SK-N-MC (cell line): Measurements from ENCODE around the gene CELA2B.
"Not testable (repeated sequence)": the region's sequence is repeated elsewhere in the genome, so short reads cannot be mapped to it uniquely, and the experiment has no call there.

Source experiments
- DNase-seq: peaks from one replicate; pipeline ENCODE4 v3.0.0-alpha.2; 2011; ENCODE audit warnings: low read depth, low spot score
- H3K27ac ChIP-seq: fragments of 200-600 bp; sonication (generic); 2 replicates; pipeline ENCODE4 v1.5.1; 2016; ENCODE audit warnings: mixed run types
- H3K36me3 ChIP-seq: fragments of 200-600 bp; sonication (generic); 2 replicates; pipeline ENCODE4 v1.6.1; 2017; ENCODE audit warnings: antibody characterized with exemption, low read length, mixed read lengths; ENCODE audit not compliant: insufficient read depth
- H3K4me3 ChIP-seq: fragments of 200-600 bp; sonication (generic); 2 replicates; pipeline ENCODE4 v1.5.1; 2016
- H3K9ac ChIP-seq: fragments of 200-600 bp; sonication (generic); 2 replicates; pipeline ENCODE4 v1.8.0; 2017; ENCODE audit warnings: mixed run types, mixed read lengths; ENCODE audit not compliant: insufficient read length
- H3K9me3 ChIP-seq: fragments of 200-600 bp; sonication (generic); 2 replicates; pipeline ENCODE4 v1.6.1; 2017; ENCODE audit warnings: low read depth, mild to moderate bottlenecking, antibody characterized with exemption, low read length, moderate library complexity, mixed read lengths
- EZH2 ChIP-seq: fragments of 200-600 bp; sonication (generic); IDR thresholded peaks from one replicate; pipeline ENCODE4 v1.6.1; 2017; ENCODE audit warnings: antibody characterized with exemption
- FOXP2 ChIP-seq: optimal IDR thresholded peaks from 2 replicates; pipeline ENCODE3; 2011; ENCODE audit warnings: mild to moderate bottlenecking, moderate library complexity; ENCODE audit not compliant: insufficient read depth; ENCODE audit errors: extremely low read length, control extremely low read depth
- POLR2AphosphoS5 ChIP-seq: IDR thresholded peaks from 2 replicates; pipeline ENCODE4 v1.6.1; 2012; ENCODE audit warnings: mild to moderate bottlenecking, low read depth, low read length, borderline replicate concordance

Gene CELA2B

GRCh38 chr1:15472587-15472986 is 3.3 kb upstream of the CELA2B start:
- TF ChIP-seq FOXP2 (no peak), POLR2AphosphoS5 (no peak), EZH2 (no peak)
- Histone ChIP-seq H3K9me3 (no peaks in the 10 kb centered on the region), H3K4me3 (no peak overlapping the region), H3K36me3 (no peaks in the 10 kb centered on the region), H3K9ac (no peak overlapping the region), H3K27ac (no peak overlapping the region)
- no peak for DNase-seq

- Histone ChIP-seq H3K27ac (no peak overlapping the region), H3K9ac (no peak overlapping the region), H3K36me3 (no peaks in the 10 kb centered on the region), H3K4me3 (no peak overlapping the region), H3K9me3 (no peaks in the 10 kb centered on the region)
- TF ChIP-seq FOXP2 (no peak), POLR2AphosphoS5 (no peak), EZH2 (no peak)
- DNase-seq = no peak
Observed at GRCh38 chr1:15476927-15477326, 1.0 kb downstream of the CELA2B start.

GRCh38 chr1:15477646-15478212 is 1.8 kb downstream of the CELA2B start:
- H3K9ac ChIP-seq = no peak overlapping the region
- TF ChIP-seq EZH2 = no peak
- TF ChIP-seq POLR2AphosphoS5 = no peak
- no peak for TF ChIP-seq FOXP2

DNA sequence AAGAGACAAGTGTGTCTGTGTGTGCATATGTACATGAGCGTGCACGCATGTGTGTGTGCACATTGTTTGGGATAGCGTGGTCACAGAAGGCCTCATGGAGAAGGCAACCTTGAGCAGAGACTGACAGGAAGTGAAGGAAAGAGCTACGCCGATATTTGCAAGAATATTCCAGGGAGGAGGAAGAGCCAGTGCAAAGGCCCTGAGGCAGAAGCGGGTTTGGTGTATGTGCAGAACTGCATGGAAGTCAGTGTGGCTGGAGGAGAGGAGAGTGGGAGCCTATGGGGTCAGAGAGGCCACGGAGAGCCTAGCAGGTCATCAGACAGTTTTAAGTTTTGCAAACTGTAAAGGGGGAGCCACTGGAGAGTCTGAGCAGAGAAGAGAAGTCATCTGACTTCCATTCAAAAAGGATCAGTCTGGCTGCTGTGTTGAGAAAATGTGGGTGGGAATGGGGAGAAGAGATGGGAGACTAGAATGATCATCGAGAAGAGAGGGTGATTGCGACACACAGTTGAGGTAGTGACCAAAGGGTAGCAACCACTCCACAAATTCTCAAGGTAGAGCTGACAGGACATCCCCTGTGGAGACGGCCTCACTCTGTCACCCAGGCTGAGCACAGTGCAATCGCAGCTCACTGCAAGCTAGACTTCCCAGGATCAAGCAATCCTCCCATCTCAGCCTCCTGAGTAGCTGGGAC is 3.9 kb downstream of the CELA2B start:
- Histone ChIP-seq H3K9me3 (no peaks in the 10 kb centered on the region), H3K36me3 (no peaks in the 10 kb centered on the region)
- no peak for DNase-seq

More at GRCh38 chr1:15477646-15478212, 1.8 kb downstream of the CELA2B start:
- H3K27ac ChIP-seq = no peak overlapping the region
- H3K4me3 ChIP-seq = no peak overlapping the region
- no peak for DNase-seq
- H3K9me3 ChIP-seq = no peaks in the 10 kb centered on the region
- H3K36me3 ChIP-seq = no peaks in the 10 kb centered on the region

GRCh38 chr1:15482455-15482854 is 6.6 kb downstream of the CELA2B start:
- not testable (repeated sequence) for DNase-seq, H3K9me3 ChIP-seq, H3K4me3 ChIP-seq, H3K9ac ChIP-seq, H3K36me3 ChIP-seq, H3K27ac ChIP-seq

More for the DNA sequence above, 3.9 kb downstream of the CELA2B start:
- Histone ChIP-seq H3K4me3 (no peak overlapping the region), H3K9ac (no peak overlapping the region), H3K27ac (no peak overlapping the region)
- TF ChIP-seq POLR2AphosphoS5 (no peak), FOXP2 (no peak), EZH2 (no peak)

- H3K27ac ChIP-seq, DNase-seq, H3K4me3 ChIP-seq, H3K36me3 ChIP-seq, H3K9me3 ChIP-seq, H3K9ac ChIP-seq: not testable (repeated sequence)
Observed at GRCh38 chr1:15482983-15483543, 7.2 kb downstream of the CELA2B start.

DNA sequence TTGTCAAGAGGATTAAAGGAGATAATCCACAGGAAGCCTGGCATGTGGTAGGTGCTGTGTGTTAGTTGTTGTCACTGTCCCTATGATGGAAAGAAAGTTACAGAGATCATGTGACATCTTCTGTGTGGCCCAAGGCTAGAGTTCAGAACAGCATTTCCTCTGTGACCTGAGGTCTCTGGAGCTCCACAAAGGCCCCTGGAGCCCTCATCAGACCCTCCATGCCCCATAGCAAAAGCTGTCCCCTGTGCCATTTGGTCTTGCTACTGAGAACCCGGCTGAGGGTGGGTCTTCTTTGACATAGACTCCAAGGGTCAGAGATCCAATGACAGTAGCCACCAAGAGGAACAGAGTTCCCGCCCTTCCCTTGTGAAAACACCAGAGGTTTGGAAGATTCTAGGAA is 8.1 kb downstream of the CELA2B start:
- Histone ChIP-seq H3K9ac (no peak overlapping the region), H3K4me3 (no peak overlapping the region), H3K27ac (no peak overlapping the region), H3K9me3 (no peaks in the 10 kb centered on the region), H3K36me3 (no peaks in the 10 kb centered on the region)
- DNase-seq = no peak
- TF ChIP-seq FOXP2 (no peak), EZH2 (no peak), POLR2AphosphoS5 (no peak)

DNA sequence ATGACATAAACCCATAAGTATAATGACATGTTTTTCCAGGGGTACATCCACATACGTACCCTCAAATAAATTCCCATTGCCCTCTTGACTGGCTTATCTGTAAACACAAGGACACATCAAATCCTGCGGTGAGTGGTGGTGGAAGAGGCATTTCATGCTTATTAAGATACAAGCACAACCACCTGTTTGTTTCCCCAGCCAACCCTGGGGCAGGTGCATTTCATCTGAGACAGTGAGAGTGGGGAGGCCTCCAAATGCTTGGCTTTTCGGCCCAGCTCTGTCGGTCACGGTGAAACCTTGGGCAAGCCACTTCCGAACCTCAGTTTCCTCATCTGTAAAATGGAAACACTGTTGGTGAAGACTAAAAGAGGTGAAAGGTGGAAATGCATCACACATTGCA is 8.5 kb downstream of the CELA2B start:
- H3K9me3 ChIP-seq, H3K9ac ChIP-seq, DNase-seq, H3K27ac ChIP-seq, H3K4me3 ChIP-seq, H3K36me3 ChIP-seq: not testable (repeated sequence)

- no peak for DNase-seq
- Histone ChIP-seq H3K36me3 (no peaks in the 10 kb centered on the region), H3K9ac (no peak overlapping the region), H3K27ac (no peak overlapping the region), H3K9me3 (no peaks in the 10 kb centered on the region), H3K4me3 (no peak overlapping the region)
- TF ChIP-seq EZH2 (no peak), POLR2AphosphoS5 (no peak), FOXP2 (no peak)
Observed at GRCh38 chr1:15485636-15486035, 9.7 kb downstream of the CELA2B start.

DNA sequence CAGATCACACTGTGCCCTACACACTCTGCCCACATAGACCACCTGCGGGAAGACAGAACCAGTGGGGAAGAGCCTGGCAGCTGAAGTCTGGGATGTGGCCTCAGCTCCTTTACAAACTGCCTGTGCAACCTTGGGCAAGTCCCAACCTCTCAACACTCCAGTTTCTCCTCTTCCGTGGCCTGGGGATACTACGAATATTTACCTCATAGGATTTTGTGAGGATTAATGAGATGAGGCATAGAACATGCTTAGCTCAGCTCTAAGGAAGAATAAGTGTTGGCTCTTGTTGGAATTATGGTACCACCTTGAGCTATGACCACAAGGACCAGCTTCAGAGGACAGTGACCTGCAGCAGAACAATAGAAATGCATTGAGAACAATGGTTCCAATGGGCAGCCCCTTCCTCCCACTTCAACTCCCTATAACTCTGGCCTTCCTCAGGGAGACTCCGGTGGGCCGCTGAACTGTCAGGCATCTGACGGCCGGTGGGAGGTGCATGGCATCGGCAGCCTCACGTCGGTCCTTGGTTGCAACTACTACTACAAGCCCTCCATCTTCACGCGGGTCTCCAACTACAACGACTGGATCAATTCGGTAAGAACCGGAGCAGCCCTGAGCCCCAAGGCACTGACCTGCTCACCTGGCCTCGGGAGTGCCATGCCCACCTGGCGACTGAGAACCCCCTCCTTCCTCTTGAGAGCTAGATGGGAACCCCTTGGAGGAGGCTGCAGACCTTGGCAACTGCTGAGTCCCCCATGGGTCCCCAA is 11.1 kb downstream of the CELA2B start:
- not testable (repeated sequence) for H3K9me3 ChIP-seq, H3K36me3 ChIP-seq, H3K27ac ChIP-seq, H3K9ac ChIP-seq, DNase-seq, H3K4me3 ChIP-seq
